GM18505 (cell line): ENCODE results near the gene CAP1.

Experiments used
- ATAC-seq: cut with Tn5 transposase; IDR thresholded peaks from one replicate; pipeline ENCODE4 v1.9.1; 2021; ENCODE audit not compliant: unreplicated experiment
- POLR2A ChIP-seq: IDR thresholded peaks from 4 replicates; pipeline ENCODE4 v1.6.1; 2011; ENCODE audit warnings: borderline replicate concordance; ENCODE audit not compliant: insufficient read depth, insufficient read length; ENCODE audit errors: extremely low read depth

Gene CAP1

DNA sequence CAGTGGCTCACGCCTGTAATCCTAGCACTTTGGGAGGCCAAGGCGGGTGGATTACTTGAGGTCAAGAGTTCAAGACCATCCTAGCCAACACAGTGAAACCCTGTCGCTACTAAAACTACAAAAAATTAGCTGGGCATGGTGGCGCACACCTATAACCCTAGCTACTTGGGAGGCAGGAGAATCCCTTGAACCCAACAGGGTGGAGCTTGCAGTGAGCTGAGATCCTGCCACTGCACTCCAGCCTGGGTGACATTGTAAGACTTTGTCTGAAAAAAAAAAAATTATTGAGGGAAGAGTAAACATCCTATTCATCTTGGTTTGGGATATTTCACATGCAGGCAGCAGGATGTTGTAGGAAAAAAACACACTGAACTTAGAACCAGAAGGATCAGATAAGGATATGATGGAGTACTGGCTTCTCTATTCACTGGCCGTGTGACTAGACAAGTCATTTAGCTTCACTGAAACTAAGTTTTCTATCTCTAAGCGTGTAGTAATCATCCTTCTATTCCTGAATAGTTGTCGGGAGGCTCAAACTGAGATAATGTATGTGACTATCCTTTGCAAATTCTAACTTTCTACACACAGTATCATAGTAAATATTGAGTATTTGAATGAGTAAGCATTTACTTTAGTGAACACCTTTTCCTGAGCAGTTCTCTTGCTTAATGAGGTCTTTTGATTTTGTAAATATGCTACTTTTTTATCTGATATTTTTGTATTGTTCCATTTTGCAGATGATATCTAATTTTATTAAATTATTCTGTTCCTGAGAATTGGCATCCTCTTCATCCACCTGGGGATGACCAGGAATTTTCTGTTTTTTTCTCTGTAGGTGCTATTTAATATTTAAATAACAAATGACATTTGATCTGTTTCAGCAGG, 18.2 kb downstream of the CAP1 start:
- ATAC-seq = no peak
- TF ChIP-seq POLR2A = no peak

DNA sequence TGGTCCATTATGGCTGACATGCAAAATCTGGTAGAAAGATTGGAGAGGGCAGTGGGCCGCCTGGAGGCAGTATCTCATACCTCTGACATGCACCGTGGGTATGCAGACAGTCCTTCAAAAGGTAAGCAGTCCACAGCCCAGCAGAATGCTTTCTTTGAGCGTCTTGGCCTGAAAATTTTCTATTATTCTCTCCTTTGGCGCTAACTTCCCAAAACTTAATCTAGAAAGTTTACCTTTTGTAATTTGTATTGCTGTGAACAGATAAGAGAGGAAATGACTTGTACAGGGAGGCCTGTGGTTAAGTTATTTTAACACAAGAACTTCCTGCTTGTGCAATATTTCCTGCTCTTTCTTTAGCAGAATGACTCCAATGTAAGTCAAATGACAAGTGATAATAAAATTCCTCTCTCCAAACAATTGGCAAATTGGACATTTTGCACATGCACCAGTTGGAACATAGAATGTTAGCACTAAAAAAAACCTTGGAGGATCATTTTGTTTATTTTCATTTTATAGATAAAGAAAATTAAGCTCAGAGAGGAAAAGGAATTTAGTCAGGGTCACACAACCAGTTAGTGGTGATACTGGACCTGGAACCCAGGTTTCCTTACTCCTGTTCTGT, 18.9 kb downstream of the CAP1 start:
- TF ChIP-seq POLR2A = no peak
- ATAC-seq = no peak

DNA sequence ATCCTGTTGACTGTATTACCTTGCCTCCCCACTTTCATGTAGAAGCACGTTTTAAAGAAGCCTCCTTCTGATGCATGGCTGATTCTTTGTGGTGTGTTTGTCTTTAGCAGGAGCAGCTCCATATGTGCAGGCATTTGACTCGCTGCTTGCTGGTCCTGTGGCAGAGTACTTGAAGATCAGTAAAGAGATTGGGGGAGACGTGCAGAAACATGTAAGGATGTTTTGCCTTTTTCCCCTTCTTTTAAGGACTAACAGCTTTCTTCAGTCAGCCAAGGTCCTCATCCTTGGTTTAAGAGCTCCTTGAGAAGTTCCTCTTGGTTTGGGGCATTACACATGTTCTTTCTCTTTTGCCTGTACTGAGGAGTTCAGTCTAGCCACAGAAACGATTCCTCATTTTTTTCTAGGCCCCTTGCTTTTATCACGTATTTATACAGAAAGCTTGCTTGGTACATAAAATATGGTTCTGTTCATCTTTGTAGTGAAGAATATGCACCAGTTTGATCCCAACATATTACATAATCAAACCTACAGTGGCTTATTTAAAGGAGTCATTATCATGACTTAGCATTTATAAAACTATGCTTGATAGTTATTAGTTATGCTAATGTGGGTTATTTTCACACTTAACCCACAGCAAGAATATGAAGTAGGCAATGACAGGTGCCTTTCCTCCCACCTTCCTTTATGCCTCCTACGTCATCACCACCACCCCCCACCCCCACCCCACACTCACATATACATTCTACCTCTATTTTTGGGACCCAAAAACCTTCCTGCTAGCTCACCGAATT, 19.6 kb downstream of the CAP1 start:
- no peak for TF ChIP-seq POLR2A
- ATAC-seq = no peak

DNA sequence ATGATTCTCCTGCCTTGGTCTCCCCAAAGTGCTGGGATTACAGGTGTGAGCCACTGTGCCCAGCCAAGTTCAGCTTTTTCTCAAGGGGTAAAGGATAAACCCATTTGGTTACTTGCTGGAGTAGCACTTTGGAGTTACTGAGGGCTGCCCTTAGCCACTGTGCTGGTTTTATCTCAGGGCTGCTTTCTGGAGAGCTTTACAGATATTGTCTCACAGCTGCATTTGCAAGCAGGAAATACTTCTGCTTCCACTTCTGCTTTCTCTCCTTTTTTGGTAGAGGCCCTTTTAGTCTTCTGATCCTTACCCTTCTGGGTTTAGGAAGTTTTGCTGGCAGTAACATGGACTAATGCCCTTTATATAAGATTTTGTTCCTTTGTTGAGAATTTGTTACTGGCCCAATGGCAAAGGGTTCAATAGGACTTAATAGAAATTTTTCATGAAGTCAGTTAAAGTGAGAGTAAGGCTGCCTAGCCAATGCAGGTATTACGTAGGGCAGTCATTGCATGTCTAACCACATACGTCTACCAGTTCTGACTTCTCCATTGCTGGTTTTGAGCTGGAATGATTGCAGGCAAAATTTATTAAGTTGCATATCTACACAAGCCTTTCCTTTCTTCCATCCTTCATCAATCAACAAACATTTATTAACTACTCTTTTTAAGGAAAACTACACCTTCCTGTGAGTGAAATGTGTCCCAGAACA, 24.4 kb downstream of the CAP1 start:
- peak; percentile 26 for TF ChIP-seq POLR2A
- no peak for ATAC-seq

DNA sequence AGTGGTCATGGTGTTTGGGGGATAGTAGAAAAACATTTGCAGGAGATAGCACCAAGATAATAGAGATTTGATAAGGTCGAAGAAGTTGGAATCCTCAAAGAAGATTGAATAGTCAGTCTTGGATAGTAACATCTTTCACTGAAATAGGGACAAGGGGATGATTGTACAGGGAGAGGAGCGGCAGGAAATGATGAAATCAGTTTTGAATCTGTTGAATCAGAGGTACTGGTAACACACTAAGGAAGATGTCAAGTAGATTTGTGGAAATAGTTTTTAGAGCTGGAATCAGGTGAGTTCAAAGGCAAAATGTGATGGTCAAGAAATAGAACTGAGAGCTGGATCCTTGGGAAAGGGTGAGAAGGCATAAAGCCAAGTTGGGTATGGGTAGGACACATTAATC, 26.5 kb downstream of the CAP1 start:
- TF ChIP-seq POLR2A = no peak

DNA sequence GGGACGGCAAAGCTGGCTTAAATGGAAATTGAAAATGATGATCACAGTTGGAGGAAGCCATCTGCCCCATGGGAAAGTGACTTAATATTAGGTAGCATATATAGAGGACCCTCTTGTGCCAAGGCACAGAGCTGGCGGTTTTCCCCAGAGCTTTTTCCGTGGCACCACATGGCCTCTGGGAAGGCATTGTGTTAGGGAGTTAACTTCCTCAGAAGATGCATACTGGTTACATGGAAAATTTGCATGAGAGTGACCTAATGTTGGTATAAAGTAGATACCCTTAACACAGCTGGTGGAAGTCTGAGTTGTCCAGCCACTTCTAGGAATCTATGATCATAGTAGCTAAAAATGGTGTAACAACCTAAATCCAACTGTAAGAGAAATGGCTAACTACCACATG, 27.3 kb downstream of the CAP1 start:
- TF ChIP-seq POLR2A = no peak
- ATAC-seq = no peak

More for the DNA sequence above, 26.5 kb downstream of the CAP1 start:
- ATAC-seq = no peak

DNA sequence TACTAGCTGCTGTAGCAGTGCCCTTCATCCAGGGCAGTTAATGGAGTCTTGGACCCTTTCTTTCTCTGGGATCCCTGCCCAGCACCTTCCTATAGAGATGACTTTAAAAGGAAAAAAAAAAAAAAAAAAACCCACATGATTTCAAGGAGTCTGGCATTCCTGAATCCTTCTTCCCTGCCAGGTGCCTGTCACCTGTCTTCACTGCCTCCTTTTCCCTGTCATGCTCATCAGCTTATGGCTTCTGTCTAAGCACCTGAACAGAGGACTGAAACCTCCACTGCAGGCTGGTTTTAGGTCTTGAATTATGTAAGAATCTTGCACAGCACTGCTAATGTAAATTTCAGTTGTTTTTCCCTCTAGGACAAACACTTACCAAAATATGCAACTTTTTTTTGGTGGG, 31.6 kb downstream of the CAP1 start:
- no peak for TF ChIP-seq POLR2A
- no peak for ATAC-seq

DNA sequence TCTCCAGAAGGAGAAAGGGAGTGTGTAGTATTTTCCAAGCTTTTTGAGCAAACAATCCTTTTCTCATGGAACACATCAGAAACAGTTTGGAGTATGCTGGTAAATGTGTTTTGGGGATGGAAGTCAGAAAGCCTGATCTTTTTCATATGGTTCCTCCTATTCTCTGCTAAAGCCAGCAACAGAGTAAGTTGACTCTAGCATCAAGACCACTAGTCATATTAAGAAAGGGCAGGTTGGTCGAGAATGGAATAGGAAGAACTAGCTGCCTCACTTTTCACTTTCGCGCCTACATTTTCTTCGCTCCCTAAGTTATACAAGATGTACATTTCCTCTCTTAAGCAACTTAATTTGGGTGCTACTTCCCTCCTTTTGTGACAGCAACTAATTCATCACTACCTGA, 32.5 kb downstream of the CAP1 start:
- TF ChIP-seq POLR2A = no peak
- ATAC-seq = no peak

DNA sequence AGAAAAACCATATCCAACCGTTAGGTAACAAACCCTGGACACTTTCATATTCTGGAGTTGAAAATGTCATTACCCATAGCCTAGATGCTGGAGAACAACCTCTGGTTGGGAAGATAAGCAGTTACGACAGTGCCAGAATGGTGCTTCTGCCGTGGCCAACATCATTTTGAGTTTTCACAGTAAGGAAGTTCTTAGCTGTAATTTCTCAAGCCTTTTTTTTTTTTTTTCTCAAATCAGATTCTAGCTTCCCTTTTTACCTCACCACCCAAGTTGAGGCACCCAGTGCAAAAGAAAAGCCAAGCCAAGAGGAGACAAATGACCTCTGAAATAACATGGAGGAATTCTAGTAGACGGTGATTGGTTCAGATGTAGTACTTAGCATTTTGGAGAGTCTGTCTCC, 34.7 kb downstream of the CAP1 start:
- no peak for ATAC-seq

DNA sequence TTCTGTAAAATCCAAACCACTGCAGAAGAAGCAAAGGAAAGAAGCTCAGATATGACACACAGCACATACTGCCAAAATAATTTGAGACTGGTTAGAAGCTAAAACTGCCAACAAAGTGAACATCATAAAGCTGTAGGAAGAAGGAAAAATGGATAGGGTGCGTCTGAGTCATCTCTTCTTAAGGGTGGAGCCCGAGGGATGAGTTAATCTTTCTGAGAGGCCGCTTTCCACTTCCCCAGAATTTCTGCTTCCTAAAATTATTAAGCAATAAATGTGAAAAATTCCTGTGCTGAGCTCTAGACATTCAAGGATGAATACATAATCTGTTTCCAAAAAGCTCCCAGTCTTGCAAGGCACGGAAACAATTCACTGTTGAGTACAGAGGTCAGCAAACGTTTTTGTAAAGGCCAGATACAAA, 36.4 kb downstream of the CAP1 start:
- no peak for ATAC-seq
- TF ChIP-seq POLR2A = no peak

More for the DNA sequence above, 34.7 kb downstream of the CAP1 start:
- no peak for TF ChIP-seq POLR2A

DNA sequence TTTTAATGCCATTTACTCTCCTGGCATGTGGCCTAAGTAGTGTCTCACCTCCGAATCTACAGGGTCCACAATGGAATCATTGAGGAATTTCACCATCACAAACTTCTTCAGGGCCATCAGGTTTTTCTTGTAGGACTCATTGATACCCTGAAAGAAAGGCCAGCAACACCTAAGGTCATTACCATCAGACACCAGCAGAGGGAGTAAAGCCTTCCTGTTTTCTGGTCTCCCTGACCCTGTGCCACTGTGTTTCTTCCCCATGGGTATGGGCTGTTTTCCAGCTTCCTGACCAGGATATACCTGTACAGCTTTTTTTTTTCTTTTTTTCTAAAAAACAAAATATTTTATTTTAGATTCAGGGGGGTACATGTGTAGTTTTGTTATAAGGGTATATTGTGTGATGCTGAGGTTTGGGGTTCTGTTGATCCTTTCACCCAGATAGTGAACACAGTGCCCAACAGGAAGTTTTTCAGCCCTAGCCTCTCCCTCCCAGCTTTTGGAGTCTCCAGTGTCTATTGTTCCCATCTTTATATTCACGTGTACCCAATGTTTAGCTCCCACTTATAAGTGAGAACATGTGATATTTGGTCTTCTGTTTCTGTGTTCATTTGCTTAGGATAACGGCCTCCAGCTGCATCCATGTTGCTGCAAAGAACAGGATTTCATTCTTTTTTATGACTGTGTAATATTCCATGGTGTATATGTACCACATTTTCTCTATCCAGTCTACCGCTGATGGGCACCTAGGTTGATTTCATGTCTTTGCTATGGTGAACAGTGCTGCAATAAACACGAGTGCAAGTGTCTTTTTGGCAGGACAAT, 38.2 kb downstream of the CAP1 start:
- no peak for ATAC-seq

DNA sequence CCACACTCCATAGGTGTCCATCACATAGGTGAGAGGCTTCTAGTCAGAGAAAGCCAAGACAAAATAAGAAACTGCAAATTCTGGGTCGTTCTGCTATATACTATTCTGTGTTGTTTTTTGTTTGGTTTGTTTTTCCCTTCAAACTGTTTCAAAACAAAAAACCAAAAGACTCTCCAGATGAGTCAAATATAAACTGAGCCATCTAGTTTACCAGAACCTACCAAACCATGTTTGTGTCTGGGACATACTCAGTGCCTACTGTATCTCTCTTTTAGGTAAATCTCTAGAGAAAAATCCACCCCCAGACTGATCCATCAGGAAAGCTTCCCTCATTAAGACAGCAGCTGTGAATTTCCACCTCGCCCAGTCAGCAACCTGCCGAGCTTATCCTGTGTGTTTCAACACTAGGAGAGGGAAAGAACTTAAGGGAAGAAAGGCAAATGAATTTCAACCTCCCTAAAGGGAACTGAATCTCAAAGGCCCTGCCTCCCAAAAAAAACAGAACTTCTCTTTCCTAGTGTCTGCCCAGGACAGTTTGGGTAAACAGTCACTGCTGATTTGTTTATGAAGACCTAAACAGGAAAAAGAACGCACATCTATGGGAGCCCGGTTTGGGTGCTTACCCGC, 39.4 kb downstream of the CAP1 start:
- no peak for TF ChIP-seq POLR2A
- ATAC-seq = no peak

More for the DNA sequence above, 38.2 kb downstream of the CAP1 start:
- no peak for TF ChIP-seq POLR2A
